H1 (cell line): ENCODE data around the gene PPP1R13B. TPM values are rescaled to one million over a fixed set of nuclear protein-coding genes. Genes with fewer than 3 reads are reported as not detected.

ENCODE experiments used
- CHD7 ChIP-seq: fragments of 300-600 bp; sonication (generic); IDR thresholded peaks from 2 replicates; pipeline ENCODE4 v1.7.1; 2012; ENCODE audit warnings: low read length, moderate library complexity, mild to moderate bottlenecking, inconsistent platforms; ENCODE audit not compliant: insufficient replicate concordance
- RFX5 ChIP-seq: IDR thresholded peaks from 2 replicates; pipeline ENCODE4 v1.6.1; 2011; ENCODE audit warnings: low read depth, low read length, improper control_type of control experiment, borderline replicate concordance
- TAF1 ChIP-seq: IDR thresholded peaks from 2 replicates; pipeline ENCODE4 v1.6.1; 2011; ENCODE audit warnings: mild to moderate bottlenecking, low read depth, low read length
- YY1 ChIP-seq: IDR thresholded peaks from 2 replicates; pipeline ENCODE4 v1.6.1; 2011; ENCODE audit warnings: low read depth, mild to moderate bottlenecking, low read length
- polyA plus RNA-seq, 7 experiments: library from polyadenylated mRNA; depleted of rRNA in 3 of 7; stranded (reverse) in 5 of 7; unstranded in 2 of 7; fragments of >200 nt in 5 of 7; fragments of 200-250 nt in 2 of 7; gene quantifications; 1 replicate in 5 of 7; 2 replicates in 1 of 7; 4 replicates in 1 of 7; pipeline versions ENCODE4 v1.2.1 to v1.2.3, GENCODE V29; 2011 to 2013; ENCODE audit warnings: missing spikeins in 2 of 7, mixed read lengths in 2 of 7
- total RNA-seq: library from RNA; stranded (reverse); fragmentation: NEBNext Ultra II Directional; extraction: Animal tissue kit (Norgen Biotek cat#: 25700); gene quantifications from 2 replicates; pipeline ENCODE4 v1.2.1, GENCODE V29; 2021
- TF ChIP-seq, protein P1 (sequence below): IDR thresholded peaks from 2 replicates; pipeline ENCODE4 v1.6.1; 2012; ENCODE audit warnings: low read length, inconsistent platforms
- TF ChIP-seq, protein P2 (sequence below): IDR thresholded peaks from 2 replicates; pipeline ENCODE4 v1.6.1; 2012; ENCODE audit warnings: inconsistent platforms

Gene PPP1R13B
- total and polyA plus RNA-seq, 2 of the 8 experiments (the other 6 are each of a cell fraction or from before 2014, with no cell fraction given), result 2.6 to 8.9 TPM

- TF ChIP-seq CHD7 (no peak), TAF1 (no peak), RFX5 (no peak), YY1 (no peak)
- TF ChIP-seq, protein P1, sequence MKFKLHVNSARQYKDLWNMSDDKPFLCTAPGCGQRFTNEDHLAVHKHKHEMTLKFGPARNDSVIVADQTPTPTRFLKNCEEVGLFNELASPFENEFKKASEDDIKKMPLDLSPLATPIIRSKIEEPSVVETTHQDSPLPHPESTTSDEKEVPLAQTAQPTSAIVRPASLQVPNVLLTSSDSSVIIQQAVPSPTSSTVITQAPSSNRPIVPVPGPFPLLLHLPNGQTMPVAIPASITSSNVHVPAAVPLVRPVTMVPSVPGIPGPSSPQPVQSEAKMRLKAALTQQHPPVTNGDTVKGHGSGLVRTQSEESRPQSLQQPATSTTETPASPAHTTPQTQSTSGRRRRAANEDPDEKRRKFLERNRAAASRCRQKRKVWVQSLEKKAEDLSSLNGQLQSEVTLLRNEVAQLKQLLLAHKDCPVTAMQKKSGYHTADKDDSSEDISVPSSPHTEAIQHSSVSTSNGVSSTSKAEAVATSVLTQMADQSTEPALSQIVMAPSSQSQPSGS, result no peak
- TF ChIP-seq, protein P2, sequence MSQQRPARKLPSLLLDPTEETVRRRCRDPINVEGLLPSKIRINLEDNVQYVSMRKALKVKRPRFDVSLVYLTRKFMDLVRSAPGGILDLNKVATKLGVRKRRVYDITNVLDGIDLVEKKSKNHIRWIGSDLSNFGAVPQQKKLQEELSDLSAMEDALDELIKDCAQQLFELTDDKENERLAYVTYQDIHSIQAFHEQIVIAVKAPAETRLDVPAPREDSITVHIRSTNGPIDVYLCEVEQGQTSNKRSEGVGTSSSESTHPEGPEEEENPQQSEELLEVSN, result no peak
Measured at GRCh38 chr14:103762541-103762940, 84.8 kb downstream of the PPP1R13B start (continued).
